HEK293T (cell line): ENCODE measurements around the gene DSCAM.

Source experiments
- ARNT ChIP-seq: fragments of 450-650 bp; IDR thresholded peaks from 2 replicates; pipeline ENCODE4 v1.6.1; 2017; ENCODE audit warnings: mild to moderate bottlenecking
- BHLHE40 ChIP-seq: fragments of 450-650 bp; IDR thresholded peaks from 2 replicates; pipeline ENCODE4 v1.6.1; 2016; ENCODE audit warnings: mild to moderate bottlenecking, moderate library complexity, borderline replicate concordance
- ELF4 ChIP-seq: fragments of 450-650 bp; IDR thresholded peaks from 2 replicates; pipeline ENCODE4 v1.6.1; 2017; ENCODE audit warnings: antibody characterized with exemption
- FOXA1 ChIP-seq: fragments of 450-650 bp; IDR thresholded peaks from 2 replicates; pipeline ENCODE4 v1.6.1; 2016; ENCODE audit warnings: mild to moderate bottlenecking
- FOXK2 ChIP-seq: fragments of 450-650 bp; IDR thresholded peaks from 2 replicates; pipeline ENCODE4 v1.6.1; 2016; ENCODE audit warnings: mild to moderate bottlenecking
- FOXM1 ChIP-seq: fragments of 450-650 bp; IDR thresholded peaks from 2 replicates; pipeline ENCODE4 v1.6.1; 2017; ENCODE audit warnings: mild to moderate bottlenecking, borderline replicate concordance
- HDGF ChIP-seq: fragments of 450-650 bp; IDR thresholded peaks from 2 replicates; pipeline ENCODE4 v1.6.1; 2017; ENCODE audit warnings: antibody characterized with exemption, borderline replicate concordance
- L3MBTL2 ChIP-seq: fragments of 450-650 bp; conservative IDR thresholded peaks from 2 replicates; pipeline ENCODE4 v1.6.1; 2016; ENCODE audit warnings: mild to moderate bottlenecking
- NFRKB ChIP-seq: fragments of 450-650 bp; IDR thresholded peaks from 2 replicates; pipeline ENCODE4 v1.6.1; 2016; ENCODE audit warnings: mild to moderate bottlenecking, moderate library complexity
- SP1 ChIP-seq: fragments of 450-650 bp; IDR thresholded peaks from 2 replicates; pipeline ENCODE4 v1.6.1; 2017
- TARDBP ChIP-seq: fragments of 450-650 bp; IDR thresholded peaks from 2 replicates; pipeline ENCODE4 v1.6.1; 2016
- ZNF384 ChIP-seq: fragments of 450-650 bp; IDR thresholded peaks from 2 replicates; pipeline ENCODE4 v1.6.1; 2016

DNA sequence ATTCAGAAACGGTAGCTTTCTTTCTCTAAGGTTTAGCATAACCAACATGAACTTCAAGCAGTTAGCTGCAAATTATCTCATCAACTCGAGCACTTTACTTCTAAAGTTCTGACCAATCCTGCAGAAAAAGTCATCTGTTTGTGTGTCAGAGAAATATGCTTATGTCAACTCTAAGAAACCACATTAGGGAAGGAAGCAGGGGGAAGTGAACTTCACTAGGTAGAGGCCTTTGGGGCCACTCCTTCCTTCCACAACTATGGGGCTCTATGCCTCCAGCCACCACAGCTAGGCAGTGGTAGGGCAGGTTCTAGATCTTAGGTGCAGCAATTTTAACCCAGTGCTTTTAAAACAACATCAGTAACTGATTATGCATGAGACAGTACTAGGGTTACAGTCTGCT is 375.9 kb downstream of the DSCAM start:
- TF ChIP-seq NFRKB (no peak), ARNT (no peak), BHLHE40 (no peak), FOXM1 (no peak), HDGF (no peak), ZNF384 (no peak), SP1 (no peak), ELF4 (no peak), FOXA1 (no peak), TARDBP (no peak), L3MBTL2 (no peak), FOXK2 (no peak)
